HepG2 (cell line): ENCODE results near the gene SLC22A15. TPM values are rescaled to one million over a fixed set of nuclear protein-coding genes. Genes with fewer than 3 reads are reported as not detected.

Source experiments
- ATAC-seq: fragments of 200-7000 bp; cut with Tn5 transposase; 3 replicates; pipeline ENCODE4 v1.9.1; 2020; ENCODE audit warnings: mild to moderate bottlenecking, moderate library complexity
- BruUV-seq: library from RNA; stranded (reverse); fragments of 400-500 nt; replicated peaks from 2 replicates; lab custom pipeline; 2021; lab: Mats Ljungman, UMichigan
- CTCF ChIA-PET: fragments of 300-600 bp; formaldehyde crosslinking; extraction: SDS; loops from one replicate; lab custom pipeline; 2021; ENCODE audit warnings: low total read pairs, inconsistent platforms, low intra/inter-chr PET ratio; lab: Yijun Ruan, JAX
- POLR2A ChIA-PET: fragments of 350-600 bp; sonication (Branson Sonifier 250); formaldehyde crosslinking; loops from one replicate; lab custom pipeline; 2020; ENCODE audit warnings: antibody characterized with exemption, inconsistent platforms; lab: Yijun Ruan, JAX
- DNase-seq: peaks from one replicate; pipeline ENCODE4 v3.0.0-alpha.2; 2015; ENCODE audit warnings: low spot score
- FAIRE-seq: peaks from 3 replicates; lab custom pipeline; 2011; peaks lifted over from hg19 to GRCh38; lab: Jason Lieb, UNC
- H2AFZ ChIP-seq: one replicate; pipeline ENCODE4 v1.6.1; 2011; ENCODE audit warnings: low read length, inconsistent platforms
- H3K27ac ChIP-seq: fragments of 300-600 bp; 3 replicates; pipeline ENCODE4 v1.8.0; 2011; ENCODE audit warnings: mixed run types, mild to moderate bottlenecking, mixed read lengths, low read length, inconsistent platforms; ENCODE audit not compliant: insufficient read depth; ENCODE audit errors: extremely low read length
- H3K27me3 ChIP-seq, 2 experiments: fragments of 200-600 bp in 1 of 2; 2 replicates in 1 of 2; 3 replicates in 1 of 2; pipeline versions ENCODE4 v1.6.0 to v1.8.0; 2011; ENCODE audit warnings: low read length in 2 of 2, mild to moderate bottlenecking in 2 of 2, moderate library complexity in 2 of 2, inconsistent platforms in 1 of 2; ENCODE audit not compliant: insufficient read depth in 2 of 2, control insufficient read depth in 1 of 2
- H3K36me3 ChIP-seq, 2 experiments: fragments of 200-600 bp in 1 of 2; replicated peaks in 1 of 2; 2 replicates in 1 of 2; 3 replicates in 1 of 2; pipeline versions ENCODE4 v1.5.1 to v1.8.0; 2011; ENCODE audit warnings: low read length in 2 of 2, inconsistent platforms in 1 of 2; ENCODE audit not compliant: insufficient read depth in 2 of 2, control insufficient read depth in 1 of 2
- H3K4me1 ChIP-seq: 2 replicates; pipeline ENCODE4 v1.5.1; 2012; ENCODE audit warnings: low read length, inconsistent platforms; ENCODE audit not compliant: insufficient read depth
- H3K4me2 ChIP-seq: 2 replicates; pipeline ENCODE4 v1.6.0; 2011; ENCODE audit warnings: low read depth, low read length, inconsistent platforms
- H3K4me3 ChIP-seq, 3 experiments: fragments of 200-600 bp in 1 of 3; sonication (generic), shearing (Covaris generic) in 1 of 3; replicated peaks in 1 of 3; 2 replicates each; pipeline ENCODE4 v1.5.1; 2011 to 2016; ENCODE audit warnings: low read length in 3 of 3, inconsistent platforms in 2 of 3, low read depth in 2 of 3, mild to moderate bottlenecking in 2 of 3, control low read depth in 1 of 3, mixed read lengths in 1 of 3; ENCODE audit not compliant: insufficient read depth in 1 of 3
- H3K79me2 ChIP-seq: one replicate; pipeline ENCODE4 v1.6.1; 2011; ENCODE audit warnings: low read length, inconsistent platforms; ENCODE audit not compliant: insufficient read depth
- H3K9ac ChIP-seq: 2 replicates; pipeline ENCODE4 v1.6.0; 2011; ENCODE audit warnings: mild to moderate bottlenecking, low read depth, low read length, inconsistent platforms; ENCODE audit not compliant: insufficient read depth
- H3K9me3 ChIP-seq: 2 replicates; pipeline ENCODE4 v1.5.1; 2012; ENCODE audit warnings: mild to moderate bottlenecking, low read length
- H4K20me1 ChIP-seq: 2 replicates; pipeline ENCODE4 v1.6.0; 2011; ENCODE audit warnings: inconsistent platforms, mild to moderate bottlenecking, low read length, moderate library complexity; ENCODE audit not compliant: insufficient read depth
- JUNB ChIP-seq: sonication (generic); formaldehyde crosslinking; IDR thresholded peaks from 2 replicates; pipeline ENCODE4 v1.8.0; 2022; ENCODE audit warnings: missing genetic modification reagents, mild to moderate bottlenecking, borderline replicate concordance
- NFRKB ChIP-seq: fragments of 450-650 bp; IDR thresholded peaks from 2 replicates; pipeline ENCODE4 v1.6.1; 2017
- ZNF10 ChIP-seq: sonication (generic); formaldehyde crosslinking; IDR thresholded peaks from 2 replicates; pipeline ENCODE4 v1.4.0; 2020; ENCODE audit warnings: mild to moderate bottlenecking, low read depth, missing genetic modification reagents, borderline replicate concordance
- ZNF256 ChIP-seq: sonication (generic); formaldehyde crosslinking; conservative IDR thresholded peaks from 2 replicates; pipeline ENCODE4 v1.4.0; 2020; ENCODE audit warnings: missing genetic modification reagents
- ZNF44 ChIP-seq: sonication (generic); formaldehyde crosslinking; IDR thresholded peaks from 2 replicates; pipeline ENCODE4 v1.5.1; 2020; ENCODE audit warnings: mild to moderate bottlenecking, missing genetic modification reagents
- ZNF510 ChIP-seq: sonication (generic); formaldehyde crosslinking; IDR thresholded peaks from 2 replicates; pipeline ENCODE4 v1.4.0; 2020; ENCODE audit warnings: low read depth, mild to moderate bottlenecking, missing genetic modification reagents
- ZNF557 ChIP-seq: sonication (generic); formaldehyde crosslinking; IDR thresholded peaks from 2 replicates; pipeline ENCODE4 v1.4.0; 2020; ENCODE audit warnings: missing genetic modification reagents
- ZNF629 ChIP-seq: sonication (generic); formaldehyde crosslinking; conservative IDR thresholded peaks from 2 replicates; pipeline ENCODE4 v1.5.0; 2020; ENCODE audit warnings: missing genetic modification reagents
- WGBS: methylation state at CpG from one replicate; pipeline ENCODE4 v1.1.6; 2017; ENCODE audit warnings: low lambda C conversion rate; 5-methylcytosine and 5-hydroxymethylcytosine counted together
- in situ Hi-C: cut with HindIII; loops from 2 replicates; pipeline ENCODE4 v1.10.0; 2017; ENCODE audit warnings: low pct_unique_long_range_greater_than_20kb; ENCODE audit not compliant: extremely low pct_ligation_motif_present
- intact Hi-C: fragments of 100-400 bp; cut with micrococcal nuclease; formaldehyde crosslinking; loops from one replicate; pipeline ENCODE4 v1.10.0; 2022; ENCODE audit not compliant: unreplicated experiment
- polyA plus RNA-seq, 8 experiments: library from polyadenylated mRNA; depleted of rRNA in 3 of 8; stranded (reverse) in 7 of 8; unstranded in 1 of 8; fragments of >200 nt; fragmentation: Illumina TruSeq in 4 of 8; extraction: Trizol in 4 of 8; gene quantifications; 2 replicates each; pipeline versions ENCODE4 v1.2.1 to v1.2.3, GENCODE V29; 2011 to 2016; ENCODE audit warnings: low read depth in 4 of 8, missing spikeins in 1 of 8, mixed read lengths in 1 of 8; ENCODE audit not compliant: insufficient read depth in 1 of 8
- total RNA-seq, 5 experiments: library from RNA; depleted of rRNA; stranded (reverse); fragments of >200 nt; fragmentation: Illumina TruSeq; extraction: Trizol; gene quantifications; 2 replicates each; pipeline ENCODE4 v1.2.3, GENCODE V29; 2016; ENCODE audit warnings: low read depth in 1 of 5
- TF ChIP-seq, protein P1 (sequence below): IDR thresholded peaks from 2 replicates; pipeline ENCODE4 v1.6.1; 2018; ENCODE audit warnings: missing genetic modification reagents, mild to moderate bottlenecking, missing compliant biosample characterization
- TF ChIP-seq, protein P2 (sequence below): sonication (generic); formaldehyde crosslinking; conservative IDR thresholded peaks from 2 replicates; pipeline ENCODE4 v1.4.0; 2020; ENCODE audit warnings: missing genetic modification reagents

SLC22A15 gene
- total and polyA plus RNA-seq, 2 of the 13 experiments (the other 11 are each of a cell fraction or from before 2014, with no cell fraction given) = 0.24 to 1.7 TPM

DNA sequence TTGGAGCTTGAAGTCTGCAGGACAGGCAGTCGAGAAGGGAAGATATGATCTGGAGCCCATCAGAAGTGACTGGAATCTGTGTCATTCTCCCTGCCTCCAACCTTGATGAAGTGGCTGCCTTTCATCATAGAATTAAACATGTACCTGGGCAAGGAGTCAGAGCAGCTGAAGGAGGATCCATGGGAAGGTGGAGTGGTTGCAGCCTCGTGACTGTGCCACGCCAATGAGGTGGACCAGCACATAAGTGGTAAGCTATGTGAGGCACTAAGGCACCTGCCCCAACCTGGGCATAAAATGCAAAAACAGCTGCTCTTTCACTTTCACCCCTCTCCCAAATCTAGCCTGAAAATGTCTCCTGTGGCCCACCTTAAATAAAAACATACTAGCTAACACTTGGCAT lies 7.3 kb downstream of the SLC22A15 start:
- DNase-seq (no peak), FAIRE-seq (no peak), ATAC-seq (no peak)
- no TSS peak for BruUV-seq
- Histone ChIP-seq H3K79me2 (no peaks in the 10 kb centered on the region), H3K27ac (no peak overlapping the region), H3K27me3 (no peaks in the 10 kb centered on the region), H3K9ac (no peak overlapping the region), H3K36me3 (no peaks in the 10 kb centered on the region), H3K9me3 (no peaks in the 10 kb centered on the region), H2AFZ (no peak overlapping the region), H3K4me2 (no peak overlapping the region), H3K4me1 (peaks cover 6% of the 10 kb centered on the region), H4K20me1 (no peaks in the 10 kb centered on the region), H3K4me3 (no peak overlapping the region)
- WGBS = 63% methylated on average over 3 of the region's 3 CpGs
- intact Hi-C loops (no loop called here), in situ Hi-C loops (loop anchor here (5.0 to 25.0 kb wide), 2 partner anchors 176 to 371 kb away; no protein-coding TSS in a partner anchor)
- TF ChIP-seq NFRKB = no peak
- no peak for TF ChIP-seq ZNF10 (CRISPR knock-in tag)
- no peak for TF ChIP-seq JUNB
- TF ChIP-seq ZNF629 (CRISPR knock-in tag) = no peak
- TF ChIP-seq ZNF557 (CRISPR knock-in tag) = no peak
- TF ChIP-seq, protein P1, sequence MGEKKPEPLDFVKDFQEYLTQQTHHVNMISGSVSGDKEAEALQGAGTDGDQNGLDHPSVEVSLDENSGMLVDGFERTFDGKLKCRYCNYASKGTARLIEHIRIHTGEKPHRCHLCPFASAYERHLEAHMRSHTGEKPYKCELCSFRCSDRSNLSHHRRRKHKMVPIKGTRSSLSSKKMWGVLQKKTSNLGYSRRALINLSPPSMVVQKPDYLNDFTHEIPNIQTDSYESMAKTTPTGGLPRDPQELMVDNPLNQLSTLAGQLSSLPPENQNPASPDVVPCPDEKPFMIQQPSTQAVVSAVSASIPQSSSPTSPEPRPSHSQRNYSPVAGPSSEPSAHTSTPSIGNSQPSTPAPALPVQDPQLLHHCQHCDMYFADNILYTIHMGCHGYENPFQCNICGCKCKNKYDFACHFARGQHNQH (CRISPR knock-in tag) = no peak
- TF ChIP-seq, protein P2, sequence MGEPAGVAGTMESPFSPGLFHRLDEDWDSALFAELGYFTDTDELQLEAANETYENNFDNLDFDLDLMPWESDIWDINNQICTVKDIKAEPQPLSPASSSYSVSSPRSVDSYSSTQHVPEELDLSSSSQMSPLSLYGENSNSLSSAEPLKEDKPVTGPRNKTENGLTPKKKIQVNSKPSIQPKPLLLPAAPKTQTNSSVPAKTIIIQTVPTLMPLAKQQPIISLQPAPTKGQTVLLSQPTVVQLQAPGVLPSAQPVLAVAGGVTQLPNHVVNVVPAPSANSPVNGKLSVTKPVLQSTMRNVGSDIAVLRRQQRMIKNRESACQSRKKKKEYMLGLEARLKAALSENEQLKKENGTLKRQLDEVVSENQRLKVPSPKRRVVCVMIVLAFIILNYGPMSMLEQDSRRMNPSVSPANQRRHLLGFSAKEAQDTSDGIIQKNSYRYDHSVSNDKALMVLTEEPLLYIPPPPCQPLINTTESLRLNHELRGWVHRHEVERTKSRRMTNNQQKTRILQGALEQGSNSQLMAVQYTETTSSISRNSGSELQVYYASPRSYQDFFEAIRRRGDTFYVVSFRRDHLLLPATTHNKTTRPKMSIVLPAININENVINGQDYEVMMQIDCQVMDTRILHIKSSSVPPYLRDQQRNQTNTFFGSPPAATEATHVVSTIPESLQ (CRISPR knock-in tag) = no peak
- no peak for TF ChIP-seq ZNF256 (CRISPR knock-in tag)
- no peak for TF ChIP-seq ZNF44
- TF ChIP-seq ZNF510 = no peak
- ChIA-PET POLR2A (no interaction called here), CTCF (no interaction called here)
